Measurements from ENCODE around the gene DYNLT2.

- no peak for TF ChIP-seq POLR2AphosphoS5 (IDR thresholded peaks at IDR 0.05; ENCODE audit: low read depth, low read length)
- TF ChIP-seq SIN3A (IDR thresholded peaks at IDR 0.05; ENCODE audit: borderline replicate concordance, insufficient read depth, low read length) = no peak
- no peak for TF ChIP-seq REST (IDR thresholded peaks at IDR 0.05; ENCODE audit: insufficient read depth in 1 of 2, low read depth in 2 of 2, low read length in 2 of 2)
Observed at GRCh38 chr6:169726049-169726400, 25.3 kb downstream of the DYNLT2 start.
